ENCODE results near the gene RGS3.
"Not testable (repeated sequence)": the region's sequence is repeated elsewhere in the genome, so short reads cannot be mapped to it uniquely, and the experiment has no call there.

The RGS3 gene

GRCh38 chr9:113483676-113484257, 20.2 kb downstream of the RGS3 start:
- no peak for DNase-seq (ENCODE audit: low read depth, low spot score)
- no peak overlapping the region for H3K4me3 ChIP-seq (ENCODE audit: low read length)

- no peak overlapping the region for H3K4me3 ChIP-seq (ENCODE audit: low read length)
- DNase-seq (ENCODE audit: low read depth, low spot score): no peak
These were observed 20.8 kb downstream of the RGS3 start for GRCh38 chr9:113484258-113484730.

GRCh38 chr9:113485761-113486115, 22.2 kb downstream of the RGS3 start:
- DNase-seq (ENCODE audit: low read depth, low spot score): no peak
- no peak overlapping the region for H3K4me3 ChIP-seq (ENCODE audit: low read length)

GRCh38 chr9:113486327-113486726, 22.8 kb downstream of the RGS3 start:
- H3K4me3 ChIP-seq (ENCODE audit: low read length): no peak overlapping the region
- no peak for DNase-seq (ENCODE audit: low read depth, low spot score)

- DNase-seq (ENCODE audit: low read depth, low spot score): no peak
- H3K4me3 ChIP-seq (ENCODE audit: low read length): no peak overlapping the region
These were observed 24.5 kb downstream of the RGS3 start for GRCh38 chr9:113488071-113488470.

- no peak overlapping the region for H3K4me3 ChIP-seq (ENCODE audit: low read length)
These were observed 25.0 kb downstream of the RGS3 start for GRCh38 chr9:113488490-113488889.

GRCh38 chr9:113491147-113491546, 27.6 kb downstream of the RGS3 start:
- not testable (repeated sequence) for H3K4me3 ChIP-seq (ENCODE audit: low read length); DNase-seq (ENCODE audit: low read depth, low spot score)

More at GRCh38 chr9:113488490-113488889, 25.0 kb downstream of the RGS3 start:
- DNase-seq (ENCODE audit: low read depth, low spot score): no peak

- DNase-seq (ENCODE audit: low read depth, low spot score): no peak
- H3K4me3 ChIP-seq (ENCODE audit: low read length): no peak overlapping the region
These were observed 29.0 kb downstream of the RGS3 start for GRCh38 chr9:113492343-113493202.

- H3K4me3 ChIP-seq (ENCODE audit: low read length): no peak overlapping the region
- DNase-seq (ENCODE audit: low read depth, low spot score): no peak
These were observed 29.6 kb downstream of the RGS3 start for GRCh38 chr9:113493203-113493520.

GRCh38 chr9:113495526-113495925, 32.0 kb downstream of the RGS3 start:
- H3K4me3 ChIP-seq (ENCODE audit: low read length): no peak overlapping the region
- DNase-seq (ENCODE audit: low read depth, low spot score): no peak

GRCh38 chr9:113497051-113497450, 33.5 kb downstream of the RGS3 start:
- DNase-seq (ENCODE audit: low read depth, low spot score): no peak
- no peak overlapping the region for H3K4me3 ChIP-seq (ENCODE audit: low read length)

- DNase-seq (ENCODE audit: low read depth, low spot score): no peak
- no peak overlapping the region for H3K4me3 ChIP-seq (ENCODE audit: low read length)
These were observed 35.8 kb downstream of the RGS3 start for GRCh38 chr9:113499153-113499875.

- H3K4me3 ChIP-seq (ENCODE audit: low read length): no peak overlapping the region
- no peak for DNase-seq (ENCODE audit: low read depth, low spot score)
These were observed 36.5 kb downstream of the RGS3 start for GRCh38 chr9:113499876-113500497.

- no peak for DNase-seq (ENCODE audit: low read depth, low spot score)
- H3K4me3 ChIP-seq (ENCODE audit: low read length): no peak overlapping the region
These were observed 37.7 kb downstream of the RGS3 start for GRCh38 chr9:113501129-113501686.

- no peak for DNase-seq (ENCODE audit: low read depth, low spot score)
- no peak overlapping the region for H3K4me3 ChIP-seq (ENCODE audit: low read length)
These were observed 38.3 kb downstream of the RGS3 start for GRCh38 chr9:113501852-113502251.

- no peak overlapping the region for H3K4me3 ChIP-seq (ENCODE audit: low read length)
- no peak for DNase-seq (ENCODE audit: low read depth, low spot score)
These were observed 39.0 kb downstream of the RGS3 start for GRCh38 chr9:113502427-113503034.

- no peak overlapping the region for H3K4me3 ChIP-seq (ENCODE audit: low read length)
- DNase-seq (ENCODE audit: low read depth, low spot score): no peak
These were observed 39.6 kb downstream of the RGS3 start for GRCh38 chr9:113503131-113503541.

- H3K4me3 ChIP-seq (ENCODE audit: low read length): no peak overlapping the region
These were observed 40.2 kb downstream of the RGS3 start for GRCh38 chr9:113503613-113504211.

More at GRCh38 chr9:113503613-113504211, 40.2 kb downstream of the RGS3 start:
- DNase-seq (ENCODE audit: low read depth, low spot score): no peak

Measured in Jurkat, Clone E6-1 (cell line).